H1 (cell line): ENCODE results near the gene TMEM221. TPM values are rescaled to one million over a fixed set of nuclear protein-coding genes. Genes with fewer than 3 reads are reported as not detected.

ENCODE experiments used
- CHD2 ChIP-seq: IDR thresholded peaks from 2 replicates; pipeline ENCODE4 v1.6.1; 2012; ENCODE audit warnings: low read length, improper control_type of control experiment
- CHD7 ChIP-seq: fragments of 300-600 bp; sonication (generic); IDR thresholded peaks from 2 replicates; pipeline ENCODE4 v1.7.1; 2012; ENCODE audit warnings: low read length, moderate library complexity, mild to moderate bottlenecking, inconsistent platforms; ENCODE audit not compliant: insufficient replicate concordance
- EGR1 ChIP-seq: IDR thresholded peaks from 2 replicates; pipeline ENCODE4 v1.6.1; 2011; ENCODE audit warnings: low read depth, low read length, borderline replicate concordance
- GABPA ChIP-seq: IDR thresholded peaks from 2 replicates; pipeline ENCODE4 v1.6.1; 2011; ENCODE audit warnings: mild to moderate bottlenecking, low read length, moderate library complexity, borderline replicate concordance; ENCODE audit not compliant: insufficient read depth
- JUND ChIP-seq: IDR thresholded peaks from 2 replicates; pipeline ENCODE4 v1.6.1; 2011; ENCODE audit warnings: mild to moderate bottlenecking, improper control_type of control experiment, low read length
- NRF1 ChIP-seq: IDR thresholded peaks from 2 replicates; pipeline ENCODE4 v1.6.1; 2011; ENCODE audit warnings: mild to moderate bottlenecking, low read depth, low read length, improper control_type of control experiment
- PHF8 ChIP-seq: fragments of 200-600 bp; sonication (generic); conservative IDR thresholded peaks from 2 replicates; pipeline ENCODE4 v1.7.1; 2012; ENCODE audit warnings: low read depth, mild to moderate bottlenecking, inconsistent platforms, low read length, moderate library complexity
- TAF1 ChIP-seq: IDR thresholded peaks from 2 replicates; pipeline ENCODE4 v1.6.1; 2011; ENCODE audit warnings: mild to moderate bottlenecking, low read depth, low read length
- polyA plus RNA-seq, 7 experiments: library from polyadenylated mRNA; depleted of rRNA in 3 of 7; stranded (reverse) in 5 of 7; unstranded in 2 of 7; fragments of >200 nt in 5 of 7; fragments of 200-250 nt in 2 of 7; gene quantifications; 1 replicate in 5 of 7; 2 replicates in 1 of 7; 4 replicates in 1 of 7; pipeline versions ENCODE4 v1.2.1 to v1.2.3, GENCODE V29; 2011 to 2013; ENCODE audit warnings: missing spikeins in 2 of 7, mixed read lengths in 2 of 7
- total RNA-seq: library from RNA; stranded (reverse); fragmentation: NEBNext Ultra II Directional; extraction: Animal tissue kit (Norgen Biotek cat#: 25700); gene quantifications from 2 replicates; pipeline ENCODE4 v1.2.1, GENCODE V29; 2021
- TF ChIP-seq, protein P1 (sequence below): IDR thresholded peaks from 2 replicates; pipeline ENCODE4 v1.6.1; 2011; ENCODE audit warnings: low read depth, mild to moderate bottlenecking, low read length; ENCODE audit not compliant: insufficient read depth

Gene TMEM221
- total and polyA plus RNA-seq, 2 of the 8 experiments (the other 6 are each of a cell fraction or from before 2014, with no cell fraction given): 1.4 to 2.0 TPM

DNA sequence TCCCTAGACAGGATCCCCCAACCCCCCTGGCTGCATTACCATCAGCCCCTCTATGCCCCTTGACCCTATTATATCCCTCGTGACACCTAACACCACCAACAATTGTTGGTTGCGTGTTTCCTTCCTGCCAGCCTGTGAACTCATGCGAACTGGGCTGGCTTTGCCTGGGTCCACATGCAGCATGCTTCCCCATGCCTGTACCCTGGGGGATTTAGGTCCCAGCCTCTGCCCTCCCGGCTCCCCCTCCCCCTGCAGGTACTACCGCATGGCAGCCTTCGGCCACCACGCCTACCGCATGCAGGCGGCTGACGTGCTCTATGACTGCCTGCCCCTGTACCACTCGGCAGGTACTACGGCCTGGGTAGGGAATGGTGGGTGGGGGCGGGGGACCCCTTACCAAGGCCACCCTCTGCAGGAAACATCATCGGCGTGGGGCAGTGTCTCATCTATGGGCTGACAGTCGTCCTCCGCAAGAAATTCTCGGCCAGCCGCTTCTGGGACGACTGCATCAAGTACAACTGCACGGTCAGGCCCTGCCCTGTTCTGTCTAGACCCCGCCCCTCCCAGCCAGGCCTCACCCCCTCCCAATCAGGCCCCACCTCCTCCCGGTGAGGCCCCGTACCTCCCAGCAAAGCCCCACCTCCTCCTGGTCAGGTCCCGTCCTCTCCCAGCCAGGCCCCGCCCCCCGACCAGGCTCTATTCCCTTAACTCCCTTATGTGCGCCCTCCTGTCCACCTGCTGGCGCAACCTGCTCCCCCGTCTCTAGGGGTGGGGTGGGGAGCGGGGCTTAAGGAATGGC lies 40.3 kb upstream of the TMEM221 start (continued):
- no peak for TF ChIP-seq GABPA
- TF ChIP-seq CHD2: 0 out of 2 replicates have a peak, but pooled peaks have one; percentile 22
- TF ChIP-seq, protein P1, sequence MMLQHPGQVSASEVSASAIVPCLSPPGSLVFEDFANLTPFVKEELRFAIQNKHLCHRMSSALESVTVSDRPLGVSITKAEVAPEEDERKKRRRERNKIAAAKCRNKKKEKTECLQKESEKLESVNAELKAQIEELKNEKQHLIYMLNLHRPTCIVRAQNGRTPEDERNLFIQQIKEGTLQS: no peak
- TF ChIP-seq CHD7: no peak
- TF ChIP-seq EGR1: no peak
- no peak for TF ChIP-seq JUND
- peak; percentile 60 for TF ChIP-seq TAF1
- 0 out of 2 replicates have a peak, but pooled peaks have one; percentile 19 for TF ChIP-seq PHF8
- no peak for TF ChIP-seq NRF1
